ENCODE data around the gene GRIK1.

GRCh38 chr21:29875036-29875716, 64.6 kb downstream of the GRIK1 start:
- no peak for TF ChIP-seq EP300 (IDR thresholded peaks at IDR 0.05)
- TF ChIP-seq, protein P1, sequence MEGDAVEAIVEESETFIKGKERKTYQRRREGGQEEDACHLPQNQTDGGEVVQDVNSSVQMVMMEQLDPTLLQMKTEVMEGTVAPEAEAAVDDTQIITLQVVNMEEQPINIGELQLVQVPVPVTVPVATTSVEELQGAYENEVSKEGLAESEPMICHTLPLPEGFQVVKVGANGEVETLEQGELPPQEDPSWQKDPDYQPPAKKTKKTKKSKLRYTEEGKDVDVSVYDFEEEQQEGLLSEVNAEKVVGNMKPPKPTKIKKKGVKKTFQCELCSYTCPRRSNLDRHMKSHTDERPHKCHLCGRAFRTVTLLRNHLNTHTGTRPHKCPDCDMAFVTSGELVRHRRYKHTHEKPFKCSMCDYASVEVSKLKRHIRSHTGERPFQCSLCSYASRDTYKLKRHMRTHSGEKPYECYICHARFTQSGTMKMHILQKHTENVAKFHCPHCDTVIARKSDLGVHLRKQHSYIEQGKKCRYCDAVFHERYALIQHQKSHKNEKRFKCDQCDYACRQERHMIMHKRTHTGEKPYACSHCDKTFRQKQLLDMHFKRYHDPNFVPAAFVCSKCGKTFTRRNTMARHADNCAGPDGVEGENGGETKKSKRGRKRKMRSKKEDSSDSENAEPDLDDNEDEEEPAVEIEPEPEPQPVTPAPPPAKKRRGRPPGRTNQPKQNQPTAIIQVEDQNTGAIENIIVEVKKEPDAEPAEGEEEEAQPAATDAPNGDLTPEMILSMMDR (IDR thresholded peaks at IDR 0.05) = no peak

Data from tibial nerve (tissue), 4 donors.